Cardiac fibroblast (primary cell): ENCODE results near the gene MPV17L.
"Not testable (repeated sequence)": the region's sequence is repeated elsewhere in the genome, so short reads cannot be mapped to it uniquely, and the experiment has no call there.

Source experiments
- DNase-seq, 2 donors: peaks; one replicate each; pipeline versions ENCODE4 v3.0.0 to v3.0.0-alpha.2; 2010; ENCODE audit warnings: low read depth in 2 of 2
- H3K4me3 ChIP-seq, 2 donors: replicated peaks in 1 of 2; 1 replicate in 1 of 2; 2 replicates in 1 of 2; pipeline ENCODE4 v1.5.1; 2011; ENCODE audit warnings: low read depth in 2 of 2, low read length in 2 of 2, mild to moderate bottlenecking in 2 of 2, moderate library complexity in 1 of 2
- TF ChIP-seq, protein P1 (sequence below): IDR thresholded peaks from one replicate; pipeline ENCODE4 v1.5.1; 2011; ENCODE audit warnings: low read depth, mild to moderate bottlenecking, low read length, inconsistent platforms

MPV17L gene

DNA sequence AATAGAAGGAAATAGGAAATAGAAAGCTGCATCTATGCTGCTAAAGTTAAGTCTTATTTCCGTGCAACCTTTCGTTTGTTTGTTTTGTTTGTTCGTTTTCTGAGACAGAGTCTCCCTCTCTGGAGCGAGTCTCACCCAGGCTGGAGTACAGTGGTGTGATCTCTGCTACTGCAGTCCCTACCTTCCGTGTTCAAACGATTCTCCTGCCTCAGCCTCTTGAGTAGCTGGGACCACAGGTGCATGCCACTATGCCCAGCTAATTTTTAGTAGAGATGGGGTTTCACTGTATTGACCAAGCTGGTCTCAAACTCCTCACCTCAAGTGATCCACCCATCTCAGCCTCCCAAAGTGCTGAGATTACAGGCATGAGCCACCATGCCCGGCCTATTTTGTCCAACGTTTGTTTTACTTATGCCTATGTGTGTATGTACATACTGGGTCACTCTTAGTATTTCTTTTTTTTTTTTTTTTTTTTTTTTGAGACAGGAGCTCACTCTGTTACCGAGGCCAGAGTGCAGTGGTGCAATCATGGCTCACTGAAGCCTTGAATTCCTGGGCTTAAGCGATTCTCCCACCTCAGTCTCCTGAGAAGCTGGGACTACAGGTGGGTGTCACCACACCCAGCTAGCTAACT lies 55.7 kb downstream of the MPV17L start:
- H3K4me3 ChIP-seq: no peak overlapping the region
- TF ChIP-seq, protein P1, sequence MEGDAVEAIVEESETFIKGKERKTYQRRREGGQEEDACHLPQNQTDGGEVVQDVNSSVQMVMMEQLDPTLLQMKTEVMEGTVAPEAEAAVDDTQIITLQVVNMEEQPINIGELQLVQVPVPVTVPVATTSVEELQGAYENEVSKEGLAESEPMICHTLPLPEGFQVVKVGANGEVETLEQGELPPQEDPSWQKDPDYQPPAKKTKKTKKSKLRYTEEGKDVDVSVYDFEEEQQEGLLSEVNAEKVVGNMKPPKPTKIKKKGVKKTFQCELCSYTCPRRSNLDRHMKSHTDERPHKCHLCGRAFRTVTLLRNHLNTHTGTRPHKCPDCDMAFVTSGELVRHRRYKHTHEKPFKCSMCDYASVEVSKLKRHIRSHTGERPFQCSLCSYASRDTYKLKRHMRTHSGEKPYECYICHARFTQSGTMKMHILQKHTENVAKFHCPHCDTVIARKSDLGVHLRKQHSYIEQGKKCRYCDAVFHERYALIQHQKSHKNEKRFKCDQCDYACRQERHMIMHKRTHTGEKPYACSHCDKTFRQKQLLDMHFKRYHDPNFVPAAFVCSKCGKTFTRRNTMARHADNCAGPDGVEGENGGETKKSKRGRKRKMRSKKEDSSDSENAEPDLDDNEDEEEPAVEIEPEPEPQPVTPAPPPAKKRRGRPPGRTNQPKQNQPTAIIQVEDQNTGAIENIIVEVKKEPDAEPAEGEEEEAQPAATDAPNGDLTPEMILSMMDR: no peak
- DNase-seq: no peak

DNA sequence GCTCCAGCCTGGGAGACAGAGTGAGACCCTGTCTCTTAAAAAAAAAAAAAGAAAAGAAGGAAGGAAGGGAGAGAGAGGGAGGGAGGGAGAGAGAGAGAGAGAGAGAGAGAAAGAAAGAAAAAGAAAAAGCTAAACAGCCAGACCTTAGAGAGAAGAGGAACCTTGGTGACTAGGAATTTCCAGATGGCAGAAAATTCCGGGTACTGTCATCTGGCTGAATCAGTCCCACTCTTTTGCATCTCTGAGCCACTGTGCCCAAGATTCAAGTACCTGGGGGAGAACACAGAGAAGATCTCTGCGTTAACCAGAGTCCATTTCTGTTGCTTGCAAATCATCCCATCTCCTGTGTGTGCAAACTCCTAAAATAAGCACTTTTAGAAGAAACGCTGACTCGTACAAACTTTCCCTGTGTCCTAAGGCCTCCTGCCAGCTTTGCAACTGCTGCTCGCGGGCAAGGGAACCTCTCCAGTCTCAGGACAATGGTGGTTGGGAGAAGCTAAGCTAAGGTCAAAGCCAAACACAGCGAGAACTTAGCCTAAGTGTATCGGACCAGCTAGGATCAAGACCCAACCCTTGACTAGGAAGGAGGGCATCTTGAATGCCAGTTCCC lies 56.8 kb downstream of the MPV17L start:
- TF ChIP-seq, protein P1: no peak
- no peak for DNase-seq
- no peak overlapping the region for H3K4me3 ChIP-seq

DNA sequence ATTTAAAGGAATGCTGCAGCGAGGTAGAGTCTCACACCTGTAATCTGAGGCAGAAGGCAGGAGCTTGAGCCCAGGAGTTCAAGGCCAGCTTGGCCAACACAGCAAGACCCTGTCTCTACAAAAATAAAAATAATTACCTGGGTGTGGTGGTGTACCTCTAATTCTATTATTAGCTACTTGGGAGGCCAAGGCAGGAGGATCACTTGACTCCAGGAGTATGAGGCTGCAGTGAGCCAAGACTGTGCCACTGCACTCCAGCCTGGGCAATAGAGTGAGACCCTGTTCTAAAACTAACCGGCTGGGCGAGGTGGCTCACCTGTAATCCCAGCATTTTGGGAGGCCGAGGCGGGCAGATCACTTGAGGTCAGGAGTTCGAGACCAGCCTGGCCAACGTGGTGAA lies 57.7 kb downstream of the MPV17L start:
- H3K4me3 ChIP-seq, DNase-seq: not testable (repeated sequence)

DNA sequence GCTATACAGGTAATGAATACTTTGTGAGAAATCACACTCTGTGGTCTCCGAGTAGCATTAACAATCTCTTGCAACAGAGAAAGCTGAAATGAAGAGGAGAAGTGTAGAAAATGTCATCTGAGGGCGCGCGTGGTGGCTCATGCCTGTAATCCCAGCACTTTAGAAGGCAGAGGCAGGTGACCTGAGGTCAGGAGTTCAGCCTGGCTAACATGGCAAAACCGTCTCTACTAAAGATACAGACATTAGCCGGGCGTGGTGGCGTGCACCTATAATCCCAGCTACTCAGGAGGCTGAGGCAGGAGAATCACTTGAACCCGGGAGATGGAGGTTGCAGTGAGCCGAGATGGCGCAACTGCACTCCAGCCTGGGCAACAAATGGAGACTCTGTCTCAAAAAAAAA lies 59.4 kb downstream of the MPV17L start:
- not testable (repeated sequence) for H3K4me3 ChIP-seq, DNase-seq

DNA sequence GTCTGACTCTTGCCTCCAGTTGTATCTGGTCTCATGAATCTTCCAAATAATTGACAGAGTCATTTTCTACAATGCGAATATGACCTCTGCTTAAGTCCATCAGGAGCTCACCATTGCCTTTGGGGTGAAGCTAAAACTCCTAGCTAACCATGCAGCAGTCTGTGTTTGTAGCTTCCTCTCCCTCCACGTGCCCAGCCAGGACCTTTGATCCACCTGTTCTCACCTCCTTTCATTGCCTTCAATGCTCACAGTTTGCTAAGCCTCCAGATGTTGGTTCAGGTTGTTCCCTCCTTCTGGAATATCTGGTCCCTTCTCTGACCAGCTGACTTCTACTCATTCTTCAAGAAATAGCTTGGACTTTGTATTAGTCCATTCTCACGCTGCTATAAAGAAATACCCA lies 61.8 kb downstream of the MPV17L start:
- no peak overlapping the region for H3K4me3 ChIP-seq
- DNase-seq: no peak
- TF ChIP-seq, protein P1: no peak

DNA sequence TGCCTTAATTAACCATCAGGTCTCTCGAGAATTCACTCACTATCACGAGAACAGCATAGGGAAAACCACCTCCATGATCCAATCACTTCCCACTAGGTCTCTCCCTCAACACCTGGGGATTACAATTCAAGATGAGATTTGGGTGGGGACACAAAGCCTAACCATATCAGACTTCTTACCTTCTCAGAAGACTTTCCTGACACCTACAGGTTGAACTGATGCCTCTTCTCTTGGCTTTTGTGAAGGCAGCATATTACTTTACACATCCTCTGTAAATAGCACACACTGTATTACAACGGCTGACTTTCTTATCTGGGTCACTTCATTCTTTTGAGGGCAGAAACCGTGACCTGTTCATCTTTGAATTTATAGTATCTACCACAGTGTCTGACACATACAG lies 62.4 kb downstream of the MPV17L start:
- H3K4me3 ChIP-seq: no peak overlapping the region
- TF ChIP-seq, protein P1: no peak
- DNase-seq: no peak

DNA sequence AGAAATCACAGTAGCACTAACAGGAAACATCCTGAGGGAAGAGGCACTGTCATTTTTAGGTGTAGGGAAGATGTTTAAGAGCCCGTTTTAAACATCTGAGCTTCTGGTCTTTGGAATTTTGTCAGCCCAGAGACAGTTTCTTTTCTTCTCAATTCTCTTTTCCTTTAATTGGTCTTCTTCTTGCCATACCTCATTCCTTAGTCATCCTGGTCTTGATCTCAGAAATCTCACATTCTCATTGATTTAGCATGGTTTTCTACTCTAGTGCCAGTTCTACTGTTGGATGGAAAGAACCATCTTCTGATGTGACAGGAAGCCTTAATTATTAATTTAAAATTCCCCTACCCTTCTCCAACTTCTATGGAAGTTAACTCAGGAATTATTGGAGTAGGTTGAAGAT lies 64.2 kb downstream of the MPV17L start:
- DNase-seq: no peak
- no peak overlapping the region for H3K4me3 ChIP-seq
- TF ChIP-seq, protein P1: no peak

DNA sequence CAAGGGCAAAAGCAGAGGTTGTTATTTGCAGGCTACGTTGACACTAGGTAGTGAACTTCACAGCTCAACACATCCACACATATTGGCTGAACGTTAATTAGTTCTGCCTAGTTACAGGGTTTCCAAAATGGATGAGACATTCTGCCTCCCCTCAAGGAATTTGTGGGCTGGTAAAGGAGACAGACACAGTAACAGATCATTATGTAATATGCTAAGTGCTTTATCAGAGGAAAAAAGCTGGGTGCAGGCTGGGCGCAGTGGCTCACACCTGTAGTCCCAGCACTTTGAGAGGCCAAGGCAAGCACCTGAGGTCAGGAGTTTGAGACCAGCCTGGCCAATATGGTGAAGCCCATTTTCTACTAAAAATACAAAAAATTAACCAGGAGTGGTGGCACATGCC lies 65.0 kb downstream of the MPV17L start:
- no peak for DNase-seq
- H3K4me3 ChIP-seq: no peak overlapping the region
- TF ChIP-seq, protein P1: no peak
